Placental epithelial cell (primary cell): ENCODE data around the gene MYH7B. TPM values are rescaled to one million over a fixed set of nuclear protein-coding genes. Genes with fewer than 3 reads are reported as not detected.

Experiments used
- small RNA-seq: library from RNA; depleted of rRNA; stranded (forward); fragments of <200 nt; gene quantifications from one replicate; pipeline ENCODE3, GENCODE V24; 2012
- total RNA-seq: library from RNA; depleted of rRNA; stranded (reverse); fragments of >200 nt; gene quantifications from 2 replicates; pipeline ENCODE4 v1.2.3, GENCODE V29; 2012

MYH7B gene
- total RNA-seq, result under 0.01 and 0.39 TPM in 2 replicates

DNA sequence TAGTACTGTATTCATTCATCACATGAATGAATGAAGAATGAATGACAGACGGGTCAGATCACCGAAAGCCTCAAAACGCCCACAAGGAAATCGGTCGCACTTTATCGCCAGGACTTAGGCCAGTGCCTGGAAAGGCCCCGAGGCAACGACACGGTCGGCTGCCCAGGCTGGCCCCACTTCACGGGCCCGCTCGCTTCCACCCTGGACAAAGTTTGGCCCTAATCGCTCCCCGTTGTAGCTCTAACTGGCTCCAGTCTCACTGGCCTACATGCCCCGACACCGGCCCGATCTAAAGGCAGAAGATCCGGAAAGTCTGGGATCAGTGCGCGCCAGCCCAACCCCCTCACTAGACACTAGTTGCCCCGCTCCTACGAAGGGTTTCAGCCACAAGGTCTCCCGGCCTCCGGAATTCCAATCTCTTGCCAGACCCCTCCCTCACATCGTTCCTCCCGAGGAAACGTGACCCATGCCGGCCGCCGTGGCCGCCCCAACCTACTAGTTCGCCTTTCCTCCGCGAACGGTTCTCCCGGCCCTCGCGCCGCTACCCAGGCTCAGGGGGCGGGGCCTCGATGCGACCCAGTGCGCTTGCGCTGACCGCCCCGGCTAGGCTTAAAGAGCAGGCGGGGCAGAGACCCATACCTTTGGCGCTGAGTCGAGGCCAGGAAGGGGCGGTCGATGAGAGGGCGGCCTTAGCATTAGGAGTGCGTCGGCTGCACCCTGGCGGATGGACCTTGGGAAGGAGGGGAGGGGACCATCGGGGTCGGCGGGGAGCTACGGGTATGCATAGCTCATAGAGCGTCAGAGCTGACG, at the start of gene MYH7B, which contains the start of gene GSS:
TSS of gene MYH7B (plus strand) at position 638 of the 810 bp plus-strand sequence. CDS start 22,138 bp downstream, outside the sequence.
TSS of gene GSS (minus strand) at position 576 of the 810 bp plus-strand sequence. CDS start 3,954 bp downstream, outside the sequence.

Small RNA genes within 50 kb of the gene (small RNA-seq; reads per million reads assigned to genes)
- 2.0 reads per million, percentile 79 among the genes with 10 or more reads in this experiment for gene MIR499A

Other genes with a start within 250 kb of the MYH7B start
- 9.4 and 10.0 TPM in 2 replicates for gene NCOA6, start 130.2 kb upstream of the MYH7B start, total RNA-seq
- gene GGT7, start 83.0 kb upstream of the MYH7B start, total RNA-seq, result 12.1 and 13.7 TPM in 2 replicates
- gene ACSS2, start 79.3 kb upstream of the MYH7B start, total RNA-seq, result 40.4 and 41.8 TPM in 2 replicates
- 65.6 and 96.4 TPM in 2 replicates for gene GSS, start 62 bp upstream of the MYH7B start, total RNA-seq
- gene TRPC4AP, start 136.9 kb downstream of the MYH7B start, total RNA-seq, result 85.6 and 90.9 TPM in 2 replicates
- 31.8 and 49.0 TPM in 2 replicates for gene EDEM2, start 191.5 kb downstream of the MYH7B start, total RNA-seq
- gene PROCR, start 216.2 kb downstream of the MYH7B start, total RNA-seq, result 28.7 and 30.6 TPM in 2 replicates